PC-3 (cell line): ENCODE data around the gene HBD. TPM values are rescaled to one million over a fixed set of nuclear protein-coding genes. Genes with fewer than 3 reads are reported as not detected.

Experiments used
- ATAC-seq: fragments of 200-7000 bp; cut with Tn5 transposase; 2 replicates; pipeline ENCODE4 v1.9.1; 2020; ENCODE audit warnings: mild to moderate bottlenecking, moderate library complexity
- BruUV-seq: library from RNA; stranded (reverse); fragments of 400-500 nt; replicated peaks from 2 replicates; lab custom pipeline; 2021; lab: Mats Ljungman, UMichigan
- CTCF ChIA-PET: fragments of 300-600 bp; sonication (Branson Sonifier 250); formaldehyde crosslinking; loops from one replicate; lab custom pipeline; 2022; ENCODE audit warnings: antibody characterized with exemption; lab: Charles Lee
- POLR2A ChIA-PET: fragments of 300-600 bp; sonication (Branson Sonifier 250); formaldehyde crosslinking; loops from one replicate; lab custom pipeline; 2022; ENCODE audit warnings: antibody characterized with exemption; ENCODE audit not compliant: unreplicated experiment; lab: Charles Lee
- DNase-seq: peaks from one replicate; pipeline ENCODE4 v3.0.0-alpha.2; 2015
- H2AFZ ChIP-seq: fragments of 300-600 bp; sonication (generic); 2 replicates; pipeline ENCODE4 v1.6.0; 2016; ENCODE audit warnings: antibody characterized with exemption, low read length
- H3F3A ChIP-seq: fragments of 300-600 bp; sonication (generic); one replicate; pipeline ENCODE4 v1.6.0; 2017; ENCODE audit warnings: antibody characterized with exemption, low read length, control low read depth, mild to moderate bottlenecking; ENCODE audit not compliant: unreplicated experiment
- H3K27ac ChIP-seq: fragments of 300-600 bp; sonication (generic); 2 replicates; pipeline ENCODE4 v1.5.1; 2016; ENCODE audit warnings: mild to moderate bottlenecking, low read length
- H3K27me3 ChIP-seq: fragments of 300-600 bp; sonication (generic); 2 replicates; pipeline ENCODE4 v1.6.1; 2016; ENCODE audit warnings: low read length, mixed read lengths
- H3K36me3 ChIP-seq: fragments of 300-600 bp; sonication (generic); 2 replicates; pipeline ENCODE4 v1.6.1; 2016; ENCODE audit warnings: low read depth, mixed run types, low read length, mixed read lengths
- H3K4me1 ChIP-seq: fragments of 300-600 bp; sonication (generic); 2 replicates; pipeline ENCODE4 v1.5.1; 2016; ENCODE audit warnings: low read length; ENCODE audit not compliant: insufficient read depth
- H3K4me2 ChIP-seq: fragments of 300-600 bp; sonication (generic); 2 replicates; pipeline ENCODE4 v1.6.0; 2016; ENCODE audit warnings: low read length
- H3K4me3 ChIP-seq: fragments of 300-600 bp; sonication (generic); 2 replicates; pipeline ENCODE4 v1.5.1; 2016; ENCODE audit warnings: mild to moderate bottlenecking, low read length, mixed read lengths
- H3K79me2 ChIP-seq: fragments of 300-600 bp; sonication (generic); 2 replicates; pipeline ENCODE4 v1.6.1; 2017; ENCODE audit warnings: low read length, mixed read lengths
- H3K9ac ChIP-seq: fragments of 300-600 bp; sonication (generic); 2 replicates; pipeline ENCODE4 v1.6.0; 2016; ENCODE audit warnings: mild to moderate bottlenecking, low read length
- H3K9me2 ChIP-seq: fragments of 300-600 bp; sonication (generic); replicated peaks from 2 replicates; pipeline ENCODE4 v1.6.1; 2016; ENCODE audit warnings: mixed run types, low read length, mixed read lengths
- H3K9me3 ChIP-seq: fragments of 300-600 bp; sonication (generic); 2 replicates; pipeline ENCODE4 v1.6.1; 2016; ENCODE audit warnings: low read length, mixed read lengths
- H4K20me1 ChIP-seq: fragments of 300-600 bp; sonication (generic); 2 replicates; pipeline ENCODE4 v1.6.1; 2016; ENCODE audit warnings: low read length, mixed read lengths
- CTCF ChIP-seq: fragments of 300-600 bp; sonication (generic); conservative IDR thresholded peaks from 2 replicates; pipeline ENCODE4 v1.5.1; 2017; ENCODE audit warnings: antibody characterized with exemption, low read depth, mild to moderate bottlenecking, low read length
- EZH2 ChIP-seq: fragments of 300-600 bp; sonication (generic); IDR thresholded peaks from one replicate; pipeline ENCODE4 v1.6.1; 2017; ENCODE audit warnings: antibody characterized with exemption, mild to moderate bottlenecking, low read length; ENCODE audit not compliant: unreplicated experiment
- EZH2phosphoT487 ChIP-seq: fragments of 300-600 bp; sonication (generic); IDR thresholded peaks from 2 replicates; pipeline ENCODE4 v1.6.1; 2018; ENCODE audit warnings: mild to moderate bottlenecking, antibody characterized with exemption, low read length, borderline replicate concordance
- intact Hi-C: fragments of 100-400 bp; cut with micrococcal nuclease; formaldehyde crosslinking; loops from 2 replicates; pipeline ENCODE4 v1.9.0; 2023
- total RNA-seq: library from RNA; depleted of rRNA; stranded (reverse); fragments of >200 nt; gene quantifications from 2 replicates; pipeline ENCODE4 v1.2.3, GENCODE V29; 2014

The HBD gene
- total RNA-seq, 1 experiment from 2014 or later = not detected

GRCh38 chr11:5241458-5241857 is 7.2 kb upstream of the HBD start:
- Histone ChIP-seq H2AFZ (no peak overlapping the region), H3K4me1 (no peaks in the 10 kb centered on the region), H3K9me3 (no peaks in the 10 kb centered on the region), H3F3A (no peaks in the 10 kb centered on the region), H4K20me1 (no peaks in the 10 kb centered on the region), H3K9me2 (no peaks in the 10 kb centered on the region), H3K79me2 (no peaks in the 10 kb centered on the region), H3K27me3 (0 out of 2 replicates have a peak, but pooled peaks cover 17% of the 10 kb centered on the region), H3K36me3 (no peaks in the 10 kb centered on the region), H3K9ac (no peak overlapping the region), H3K4me2 (no peak overlapping the region), H3K4me3 (no peak overlapping the region), H3K27ac (no peak overlapping the region)
- ChIA-PET CTCF (no interaction called here), POLR2A (no interaction called here)
- BruUV-seq = no TSS peak
- no peak for TF ChIP-seq EZH2phosphoT487
- no peak for TF ChIP-seq CTCF
- no peak for TF ChIP-seq EZH2
- ATAC-seq (no peak), DNase-seq (no peak)
- intact Hi-C loops = no loop called here

GRCh38 chr11:5240458-5240857 is 6.2 kb upstream of the HBD start:
- Histone ChIP-seq H4K20me1 (no peaks in the 10 kb centered on the region), H2AFZ (no peak overlapping the region), H3K4me1 (no peaks in the 10 kb centered on the region), H3K9ac (no peak overlapping the region), H3K9me3 (no peaks in the 10 kb centered on the region), H3K27me3 (0 out of 2 replicates have a peak, but pooled peaks cover 11% of the 10 kb centered on the region), H3K79me2 (no peaks in the 10 kb centered on the region), H3K4me3 (no peak overlapping the region), H3K4me2 (no peak overlapping the region), H3F3A (no peaks in the 10 kb centered on the region), H3K36me3 (no peaks in the 10 kb centered on the region), H3K27ac (no peak overlapping the region), H3K9me2 (no peaks in the 10 kb centered on the region)
- TF ChIP-seq CTCF (no peak), EZH2phosphoT487 (no peak), EZH2 (no peak)
- ChIA-PET CTCF (no interaction called here), POLR2A (no interaction called here)
- no TSS peak for BruUV-seq
- intact Hi-C loops = no loop called here
- ATAC-seq (no peak), DNase-seq (no peak)

GRCh38 chr11:5240056-5240455 is 5.8 kb upstream of the HBD start:
- no peak overlapping the region for H3K9ac ChIP-seq
- intact Hi-C loops = no loop called here
- POLR2A ChIA-PET = no interaction called here
- H3K9me2 ChIP-seq = no peaks in the 10 kb centered on the region
- H3K4me1 ChIP-seq = no peaks in the 10 kb centered on the region
- no peak for DNase-seq
- TF ChIP-seq CTCF (no peak), EZH2 (no peak), EZH2phosphoT487 (no peak)
- H3K79me2 ChIP-seq = no peaks in the 10 kb centered on the region
- ATAC-seq = no peak
- BruUV-seq = no TSS peak
- H3F3A ChIP-seq = no peaks in the 10 kb centered on the region
- H3K36me3 ChIP-seq = no peaks in the 10 kb centered on the region
- H3K4me2 ChIP-seq = no peak overlapping the region
- H4K20me1 ChIP-seq = no peaks in the 10 kb centered on the region
- H3K4me3 ChIP-seq = no peak overlapping the region
- 0 out of 2 replicates have a peak, but pooled peaks cover 7% of the 10 kb centered on the region for H3K27me3 ChIP-seq
- H3K9me3 ChIP-seq = no peaks in the 10 kb centered on the region
- H3K27ac ChIP-seq = no peak overlapping the region
- CTCF ChIA-PET = no interaction called here
- H2AFZ ChIP-seq = no peak overlapping the region
